ENCODE measurements around the gene GTF2H4.
"Not testable (repeated sequence)": the region's sequence is repeated elsewhere in the genome, so short reads cannot be mapped to it uniquely, and the experiment has no call there.

The GTF2H4 gene

GRCh38 chr6:30907758-30908591 is at the start of gene GTF2H4:
Gene GTF2H4, plus strand, starts transcription at chr6:30908207.
- DNase-seq (ENCODE audit: low read depth in 2 of 3, low spot score in 1 of 3): peak; percentile 93 to 95 (median 95)

- DNase-seq (ENCODE audit: low read depth in 2 of 3, low spot score in 1 of 3): not testable (repeated sequence)
Measured at GRCh38 chr6:30859726-30860125, 48.3 kb upstream of the GTF2H4 start.

- no peak for DNase-seq (ENCODE audit: low read depth in 2 of 3, low spot score in 1 of 3)
Measured at GRCh38 chr6:30861257-30862048, 46.6 kb upstream of the GTF2H4 start.

GRCh38 chr6:30862156-30862875 is 45.7 kb upstream of the GTF2H4 start:
- no peak for DNase-seq (ENCODE audit: low read depth in 2 of 3, low spot score in 1 of 3)

GRCh38 chr6:30864325-30864724 is 43.7 kb upstream of the GTF2H4 start:
- no peak for DNase-seq (ENCODE audit: low read depth in 2 of 3, low spot score in 1 of 3)

- DNase-seq (ENCODE audit: low read depth in 2 of 3, low spot score in 1 of 3): not testable (repeated sequence)
Measured at GRCh38 chr6:30869241-30869749, 38.7 kb upstream of the GTF2H4 start.

- no peak for DNase-seq (ENCODE audit: low read depth in 2 of 3, low spot score in 1 of 3)
Measured at GRCh38 chr6:30870546-30870945, 37.5 kb upstream of the GTF2H4 start.

- DNase-seq (ENCODE audit: low read depth in 2 of 3, low spot score in 1 of 3): no peak
Measured at GRCh38 chr6:30871592-30872183, 36.3 kb upstream of the GTF2H4 start.

- no peak for DNase-seq (ENCODE audit: low read depth in 2 of 3, low spot score in 1 of 3)
Measured at GRCh38 chr6:30873137-30873640, 34.8 kb upstream of the GTF2H4 start.

GRCh38 chr6:30873795-30874194 is 34.2 kb upstream of the GTF2H4 start:
- not testable (repeated sequence) for DNase-seq (ENCODE audit: low read depth in 2 of 3, low spot score in 1 of 3)

- DNase-seq (ENCODE audit: low read depth in 2 of 3, low spot score in 1 of 3): no peak
Measured at GRCh38 chr6:30875244-30876038, 32.6 kb upstream of the GTF2H4 start.

GRCh38 chr6:30876039-30876730 is 31.8 kb upstream of the GTF2H4 start:
- no peak for DNase-seq (ENCODE audit: low read depth in 2 of 3, low spot score in 1 of 3)

- DNase-seq (ENCODE audit: low read depth in 2 of 3, low spot score in 1 of 3): peak; percentile 58 to 68 (median 65)
Measured at GRCh38 chr6:30877419-30878262, 30.4 kb upstream of the GTF2H4 start.

GRCh38 chr6:30879684-30880427 is 28.2 kb upstream of the GTF2H4 start:
- DNase-seq (ENCODE audit: low read depth in 2 of 3, low spot score in 1 of 3): no peak

GRCh38 chr6:30880698-30881252 is 27.2 kb upstream of the GTF2H4 start:
- no peak for DNase-seq (ENCODE audit: low read depth in 2 of 3, low spot score in 1 of 3)

- DNase-seq (ENCODE audit: low read depth in 2 of 3, low spot score in 1 of 3): no peak
Measured at GRCh38 chr6:30881392-30882203, 26.4 kb upstream of the GTF2H4 start.
